HEK293T (cell line): Measurements from ENCODE around the gene NUFIP2.

Experiments
- ARNT ChIP-seq: fragments of 450-650 bp; IDR thresholded peaks from 2 replicates; pipeline ENCODE4 v1.6.1; 2017; ENCODE audit warnings: mild to moderate bottlenecking
- CTBP1 ChIP-seq: fragments of 450-650 bp; IDR thresholded peaks from 2 replicates; pipeline ENCODE4 v1.6.1; 2016; ENCODE audit warnings: borderline replicate concordance
- FOXK2 ChIP-seq: fragments of 450-650 bp; IDR thresholded peaks from 2 replicates; pipeline ENCODE4 v1.6.1; 2016; ENCODE audit warnings: mild to moderate bottlenecking
- FOXM1 ChIP-seq: fragments of 450-650 bp; IDR thresholded peaks from 2 replicates; pipeline ENCODE4 v1.6.1; 2017; ENCODE audit warnings: mild to moderate bottlenecking, borderline replicate concordance
- HDGF ChIP-seq: fragments of 450-650 bp; IDR thresholded peaks from 2 replicates; pipeline ENCODE4 v1.6.1; 2017; ENCODE audit warnings: antibody characterized with exemption, borderline replicate concordance
- L3MBTL2 ChIP-seq: fragments of 450-650 bp; conservative IDR thresholded peaks from 2 replicates; pipeline ENCODE4 v1.6.1; 2016; ENCODE audit warnings: mild to moderate bottlenecking
- SP1 ChIP-seq: fragments of 450-650 bp; IDR thresholded peaks from 2 replicates; pipeline ENCODE4 v1.6.1; 2017
- SUZ12 ChIP-seq: fragments of 450-650 bp; IDR thresholded peaks from 2 replicates; pipeline ENCODE4 v1.6.1; 2016; ENCODE audit warnings: mild to moderate bottlenecking
- TARDBP ChIP-seq: fragments of 450-650 bp; IDR thresholded peaks from 2 replicates; pipeline ENCODE4 v1.6.1; 2016
- ZNF384 ChIP-seq: fragments of 450-650 bp; IDR thresholded peaks from 2 replicates; pipeline ENCODE4 v1.6.1; 2016

DNA sequence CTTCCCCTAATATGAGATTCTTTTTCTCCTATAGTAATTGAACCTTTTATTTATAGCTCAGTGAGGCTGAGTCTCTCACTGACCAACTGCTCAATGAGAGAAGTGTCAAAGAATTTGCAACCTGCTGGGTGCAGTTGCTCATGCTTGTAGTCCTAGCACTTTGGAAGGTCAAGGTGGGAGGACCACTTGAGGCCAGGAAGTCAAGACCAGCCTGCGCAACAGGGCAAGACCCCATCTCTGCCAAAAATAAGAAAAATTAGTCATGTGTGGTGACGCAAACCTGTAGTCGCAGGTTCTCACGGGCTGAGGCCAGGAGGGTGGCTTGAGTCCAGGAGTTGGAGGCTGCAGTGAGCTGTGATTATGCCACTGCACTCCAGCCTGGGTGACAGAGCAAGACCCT, 78.2 kb downstream of the NUFIP2 start:
- TF ChIP-seq HDGF (no peak), SP1 (no peak), CTBP1 (no peak), FOXM1 (no peak), SUZ12 (no peak), ARNT (no peak), TARDBP (no peak), FOXK2 (no peak), L3MBTL2 (no peak), ZNF384 (no peak)
